ENCODE results near the gene INPP4A.

GRCh38 chr2:98494699-98495098, 50.0 kb downstream of the INPP4A start:
- TF ChIP-seq CTCF (IDR thresholded peaks at IDR 0.05; ENCODE audit: poor library complexity) (no peak), EZH2 (IDR thresholded peaks at IDR 0.05; ENCODE audit: borderline replicate concordance) (no peak)

Measured in hepatocyte (in vitro differentiated cells).